Sigmoid colon (tissue), 4 donors: ENCODE results near the gene HEXD.

ENCODE experiments used
- POLR2A ChIP-seq, 2 donors: fragments of 450-650 bp; IDR thresholded peaks; one replicate each; pipeline ENCODE4 v1.6.1; 2016; ENCODE audit warnings: antibody characterized with exemption in 2 of 2, mild to moderate bottlenecking in 2 of 2, moderate library complexity in 2 of 2
- POLR2AphosphoS5 ChIP-seq, 4 donors: sonication (generic); formaldehyde crosslinking; IDR thresholded peaks; one replicate each; pipeline ENCODE4 v1.6.1; 2017; ENCODE audit warnings: antibody characterized with exemption in 4 of 4

DNA sequence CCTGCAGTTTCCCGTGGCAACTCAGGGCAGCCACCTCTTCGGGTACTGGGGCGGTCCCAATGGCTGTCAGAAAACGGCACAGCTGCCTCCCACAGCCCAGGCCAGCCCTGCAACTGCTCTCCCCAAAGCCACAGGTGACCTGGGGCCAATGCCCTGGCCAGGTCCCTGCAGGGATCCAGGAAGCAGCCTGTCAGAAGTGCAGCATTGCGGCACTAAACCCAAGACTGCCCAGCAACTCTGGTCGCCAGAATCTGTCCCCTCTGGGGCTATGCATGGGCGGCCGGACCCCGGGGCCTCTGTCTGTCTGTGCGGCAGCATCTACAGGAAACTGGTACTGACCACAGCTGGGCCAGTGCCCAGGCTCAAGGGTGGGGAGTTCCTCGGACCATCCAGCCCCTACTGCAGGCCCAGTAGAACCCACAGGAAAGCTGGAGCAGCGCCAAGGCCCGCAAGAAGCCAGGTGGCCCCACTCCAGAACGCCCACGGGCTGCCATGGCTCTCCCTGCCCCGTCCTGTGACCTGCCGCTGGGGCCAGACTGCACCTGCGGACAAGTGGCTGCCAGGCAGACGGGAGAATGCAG lies 26.9 kb downstream of the HEXD start:
- TF ChIP-seq POLR2A (IDR thresholded peaks at IDR 0.05) (no peak), POLR2AphosphoS5 (IDR thresholded peaks at IDR 0.05) (no peak)
